GM12873 (cell line): ENCODE measurements around the gene SYN1.

ENCODE experiments used
- TF ChIP-seq, protein P1 (sequence below): IDR thresholded peaks from 2 replicates; pipeline ENCODE4 v1.5.1; 2012; ENCODE audit warnings: low read depth, mild to moderate bottlenecking, moderate library complexity, low read length, control low read depth; ENCODE audit not compliant: insufficient read depth; ENCODE audit errors: missing control alignments

The SYN1 gene

DNA sequence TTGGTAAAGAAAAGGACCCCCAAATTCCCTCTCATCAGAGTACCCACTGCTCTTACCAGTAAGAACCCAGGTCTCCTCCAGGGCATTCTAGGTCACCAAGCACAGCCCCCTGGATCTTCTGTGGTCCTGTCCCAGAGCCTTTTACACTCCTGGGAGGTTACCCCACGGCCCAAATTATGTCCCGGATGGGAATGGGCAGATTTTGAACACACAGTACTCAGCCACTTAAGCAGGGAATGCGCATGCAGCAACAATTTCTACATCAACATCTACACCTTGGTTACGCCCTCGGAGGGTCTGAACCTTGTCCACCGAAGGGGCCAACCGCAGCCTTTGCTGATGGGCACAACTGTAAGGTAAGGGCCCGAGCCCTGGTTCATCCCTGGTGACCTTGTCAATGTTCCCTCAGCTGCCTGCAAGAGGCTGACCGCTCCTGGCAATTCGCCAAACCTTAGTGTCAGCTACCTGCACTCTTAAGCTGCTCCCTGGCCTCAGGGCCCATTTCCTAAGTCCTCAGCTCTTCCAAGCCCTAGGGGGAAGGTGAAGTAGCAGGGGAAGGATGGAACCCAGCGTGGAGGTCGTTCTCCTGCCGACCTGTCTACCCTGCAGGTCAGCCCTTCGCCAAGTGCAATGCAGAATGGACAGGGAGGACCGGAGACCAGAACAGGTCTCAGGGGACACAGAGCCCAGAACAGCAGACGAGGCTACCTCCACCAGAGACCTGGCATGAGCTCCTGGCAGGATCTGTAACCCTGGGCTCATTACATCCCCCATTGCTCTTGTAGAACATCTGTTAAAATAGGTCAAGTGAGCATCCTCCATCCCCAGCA lies 31.5 kb downstream of the SYN1 start:
- TF ChIP-seq, protein P1, sequence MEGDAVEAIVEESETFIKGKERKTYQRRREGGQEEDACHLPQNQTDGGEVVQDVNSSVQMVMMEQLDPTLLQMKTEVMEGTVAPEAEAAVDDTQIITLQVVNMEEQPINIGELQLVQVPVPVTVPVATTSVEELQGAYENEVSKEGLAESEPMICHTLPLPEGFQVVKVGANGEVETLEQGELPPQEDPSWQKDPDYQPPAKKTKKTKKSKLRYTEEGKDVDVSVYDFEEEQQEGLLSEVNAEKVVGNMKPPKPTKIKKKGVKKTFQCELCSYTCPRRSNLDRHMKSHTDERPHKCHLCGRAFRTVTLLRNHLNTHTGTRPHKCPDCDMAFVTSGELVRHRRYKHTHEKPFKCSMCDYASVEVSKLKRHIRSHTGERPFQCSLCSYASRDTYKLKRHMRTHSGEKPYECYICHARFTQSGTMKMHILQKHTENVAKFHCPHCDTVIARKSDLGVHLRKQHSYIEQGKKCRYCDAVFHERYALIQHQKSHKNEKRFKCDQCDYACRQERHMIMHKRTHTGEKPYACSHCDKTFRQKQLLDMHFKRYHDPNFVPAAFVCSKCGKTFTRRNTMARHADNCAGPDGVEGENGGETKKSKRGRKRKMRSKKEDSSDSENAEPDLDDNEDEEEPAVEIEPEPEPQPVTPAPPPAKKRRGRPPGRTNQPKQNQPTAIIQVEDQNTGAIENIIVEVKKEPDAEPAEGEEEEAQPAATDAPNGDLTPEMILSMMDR, result no peak

DNA sequence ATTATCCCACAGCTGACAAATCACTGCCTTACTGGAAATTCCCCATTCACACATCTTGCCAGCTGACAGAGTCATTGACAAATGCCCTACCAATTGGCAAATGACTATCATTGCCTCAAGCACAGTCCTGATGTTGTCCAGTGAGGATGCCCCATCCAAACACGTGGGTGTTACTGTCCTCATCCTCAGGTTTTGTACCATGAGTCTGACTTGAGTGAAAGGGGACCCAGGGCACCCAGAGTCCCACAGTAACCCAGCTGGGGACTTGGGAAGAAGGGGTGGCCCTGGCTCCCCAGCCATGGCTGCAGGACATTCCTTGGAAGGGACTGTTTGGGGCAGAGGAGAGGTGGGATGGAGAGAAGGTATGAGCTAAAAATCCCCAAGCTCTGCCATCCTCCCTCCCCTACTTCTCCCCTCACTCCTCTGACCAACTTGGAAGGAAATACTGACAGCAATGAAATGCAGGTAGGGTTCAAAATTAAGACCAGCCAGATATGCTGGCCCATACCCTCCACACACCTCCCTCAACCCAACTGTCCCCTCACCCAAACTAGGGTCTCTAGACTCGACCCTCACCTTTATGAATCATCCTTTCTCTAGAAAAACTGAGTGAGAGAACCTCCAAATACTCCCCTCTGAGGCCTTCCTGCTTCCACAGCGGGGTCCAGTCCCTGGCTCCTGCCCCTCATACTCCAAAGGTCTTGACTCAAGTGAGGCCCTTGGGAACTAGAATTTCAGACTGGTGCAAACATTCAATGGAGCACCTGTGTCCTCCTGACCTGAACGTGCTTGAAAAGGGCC lies 32.4 kb downstream of the SYN1 start:
- TF ChIP-seq, protein P1, result no peak

DNA sequence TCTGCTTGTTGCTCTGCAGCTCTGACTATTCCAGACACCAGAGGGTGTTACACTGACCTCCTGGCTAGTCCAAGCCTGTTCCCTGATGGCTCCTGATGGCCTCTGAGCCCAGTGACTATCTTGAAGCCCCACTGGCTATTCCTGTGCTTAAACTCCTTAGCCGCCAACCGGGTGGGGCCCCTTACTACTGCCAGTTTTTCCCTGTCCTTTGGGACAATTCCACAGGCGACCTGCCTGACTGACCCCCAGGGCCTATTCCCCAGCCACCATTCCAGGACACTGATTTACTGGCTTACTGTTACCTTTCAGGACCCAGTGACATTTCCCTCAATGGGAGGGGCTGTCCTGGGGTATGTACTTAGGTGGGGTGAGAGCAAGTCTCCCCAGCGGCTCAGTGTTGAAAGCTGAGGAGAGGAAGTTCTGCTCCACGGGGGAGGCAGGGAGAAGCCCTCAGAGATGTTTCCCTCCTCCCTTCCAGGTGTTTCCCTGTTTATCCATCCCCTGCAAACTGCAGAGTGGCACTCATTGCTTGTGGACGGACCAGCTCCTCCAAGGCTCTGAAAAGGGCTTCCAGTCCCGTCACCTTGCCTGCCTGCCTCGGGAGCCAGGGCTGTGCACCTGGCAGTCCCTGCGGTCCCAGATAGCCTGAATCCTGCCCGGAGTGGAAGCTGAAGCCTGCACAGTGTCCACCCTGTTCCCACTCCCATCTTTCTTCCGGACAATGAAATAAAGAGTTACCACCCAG lies 33.4 kb downstream of the SYN1 start:
- TF ChIP-seq, protein P1, result no peak

DNA sequence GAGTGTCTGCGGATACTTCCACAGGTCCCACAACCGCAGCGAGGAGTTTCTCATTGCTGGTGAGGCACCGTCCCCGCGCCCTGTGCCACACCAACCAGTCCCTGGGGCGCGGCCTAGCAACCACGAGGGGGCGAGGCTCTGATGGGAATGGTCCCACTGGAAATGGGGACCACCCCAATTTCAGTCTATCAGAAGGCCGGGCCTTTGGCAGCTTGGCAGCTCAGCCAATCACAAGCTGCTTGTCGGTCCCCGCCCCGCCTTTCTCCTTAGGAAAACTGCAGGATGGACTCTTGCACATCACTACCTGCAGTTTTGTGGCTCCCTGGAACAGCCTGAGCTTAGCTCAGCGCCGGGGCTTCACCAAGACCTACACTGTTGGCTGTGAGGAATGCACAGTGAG lies 34.4 kb downstream of the SYN1 start:
- TF ChIP-seq, protein P1, result no peak

DNA sequence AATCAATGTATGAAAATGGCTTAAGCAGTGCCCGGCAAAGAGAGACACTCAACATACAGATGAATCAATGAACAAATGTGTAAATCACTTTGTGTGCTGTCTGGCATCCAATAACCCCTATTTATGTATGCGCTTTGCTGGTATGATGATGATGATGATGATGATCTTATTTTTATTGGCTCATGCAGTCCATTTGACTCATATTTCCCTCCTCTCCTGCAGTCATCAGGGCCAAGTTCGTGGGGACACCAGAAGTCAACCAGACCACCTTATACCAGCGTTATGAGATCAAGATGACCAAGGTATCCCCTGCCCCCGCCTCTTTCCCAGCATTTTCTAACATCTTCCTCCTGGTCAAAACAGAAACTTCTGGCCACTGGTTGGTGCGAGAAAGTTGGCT lies 34.9 kb downstream of the SYN1 start:
- TF ChIP-seq, protein P1, result no peak

DNA sequence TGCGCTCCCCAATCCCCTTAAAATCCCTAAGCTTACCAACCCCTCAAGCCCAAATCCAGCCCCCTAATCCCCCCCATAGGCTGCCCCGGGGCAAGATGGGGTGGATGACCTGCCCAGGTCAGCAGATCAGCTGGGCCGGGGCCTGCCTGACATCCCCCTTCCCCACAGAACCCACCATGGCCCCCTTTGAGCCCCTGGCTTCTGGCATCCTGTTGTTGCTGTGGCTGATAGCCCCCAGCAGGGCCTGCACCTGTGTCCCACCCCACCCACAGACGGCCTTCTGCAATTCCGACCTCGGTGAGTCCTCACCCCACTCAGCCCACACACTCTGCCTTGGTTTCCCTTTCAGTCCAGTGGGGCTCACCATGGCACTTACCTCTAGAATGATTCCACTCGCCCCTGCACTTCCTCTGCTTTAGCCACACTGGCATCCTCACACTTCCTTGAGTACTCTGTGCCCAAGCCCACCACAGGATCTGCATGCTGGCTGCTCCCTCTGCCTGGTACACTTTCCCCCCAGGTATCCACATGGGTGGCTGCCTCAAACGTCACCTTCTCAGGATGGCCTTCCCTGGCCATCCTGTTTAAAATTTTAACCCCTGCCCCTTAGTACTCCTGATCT lies 36.3 kb downstream of the SYN1 start:
- TF ChIP-seq, protein P1, result no peak
